GM12878 (cell line): Measurements from ENCODE around the gene SPAG17.

Source experiments
- HDAC2 ChIP-seq: fragments of 200-600 bp; sonication (generic); IDR thresholded peaks from 2 replicates; pipeline ENCODE4 v1.6.1; 2017
- NR2C2 ChIP-seq: IDR thresholded peaks from 2 replicates; pipeline ENCODE4 v1.6.1; 2011; ENCODE audit warnings: borderline replicate concordance, low read depth; ENCODE audit not compliant: control insufficient read depth, insufficient read length
- PAX5 ChIP-seq: IDR thresholded peaks from 2 replicates; pipeline ENCODE4 v1.6.1; 2011; ENCODE audit warnings: low read depth, low read length, borderline replicate concordance
- POLR2A ChIP-seq: IDR thresholded peaks from 2 replicates; pipeline ENCODE4 v1.6.1; 2011; ENCODE audit warnings: low read depth, mild to moderate bottlenecking, low read length
- POLR2AphosphoS5 ChIP-seq: IDR thresholded peaks from 2 replicates; pipeline ENCODE4 v1.6.1; 2011; ENCODE audit warnings: mild to moderate bottlenecking, low read length, inconsistent platforms
- SPI1 ChIP-seq: IDR thresholded peaks from 2 replicates; pipeline ENCODE4 v1.6.1; 2011; ENCODE audit warnings: low read depth, mild to moderate bottlenecking, low read length, moderate library complexity, borderline replicate concordance; ENCODE audit not compliant: insufficient read depth
- TCF7 ChIP-seq: IDR thresholded peaks from 2 replicates; pipeline ENCODE4 v1.6.1; 2014; ENCODE audit warnings: antibody characterized with exemption, borderline replicate concordance
- ZNF24 ChIP-seq: fragments of 450-650 bp; IDR thresholded peaks from 2 replicates; pipeline ENCODE4 v1.6.1; 2017; ENCODE audit warnings: antibody characterized with exemption, mild to moderate bottlenecking
- TF ChIP-seq, protein P1 (sequence below): fragments of 450-650 bp; IDR thresholded peaks from 2 replicates; pipeline ENCODE4 v1.6.1; 2017; ENCODE audit warnings: mild to moderate bottlenecking
- TF ChIP-seq, protein P2 (sequence below): fragments of 150-350 bp; IDR thresholded peaks from 2 replicates; pipeline ENCODE4 v1.6.1; 2016; ENCODE audit warnings: low read depth, low read length
- TF ChIP-seq, protein P3 (sequence below): IDR thresholded peaks from 2 replicates; pipeline ENCODE4 v1.6.1; 2012; ENCODE audit warnings: low read depth, low read length, improper control_type of control experiment
- TF ChIP-seq, protein P4 (sequence below), 3 experiments: IDR thresholded peaks in 2 of 3; conservative IDR thresholded peaks in 1 of 3; 2 replicates each; pipeline ENCODE4 v1.5.1; 2011; ENCODE audit warnings: low read depth in 3 of 3, low read length in 3 of 3, mild to moderate bottlenecking in 3 of 3, control low read depth in 2 of 3, moderate library complexity in 2 of 3, inconsistent platforms in 1 of 3, mixed read lengths in 1 of 3; ENCODE audit not compliant: control insufficient read depth in 2 of 3, insufficient read depth in 1 of 3; ENCODE audit errors: extremely low read depth in 1 of 3

DNA sequence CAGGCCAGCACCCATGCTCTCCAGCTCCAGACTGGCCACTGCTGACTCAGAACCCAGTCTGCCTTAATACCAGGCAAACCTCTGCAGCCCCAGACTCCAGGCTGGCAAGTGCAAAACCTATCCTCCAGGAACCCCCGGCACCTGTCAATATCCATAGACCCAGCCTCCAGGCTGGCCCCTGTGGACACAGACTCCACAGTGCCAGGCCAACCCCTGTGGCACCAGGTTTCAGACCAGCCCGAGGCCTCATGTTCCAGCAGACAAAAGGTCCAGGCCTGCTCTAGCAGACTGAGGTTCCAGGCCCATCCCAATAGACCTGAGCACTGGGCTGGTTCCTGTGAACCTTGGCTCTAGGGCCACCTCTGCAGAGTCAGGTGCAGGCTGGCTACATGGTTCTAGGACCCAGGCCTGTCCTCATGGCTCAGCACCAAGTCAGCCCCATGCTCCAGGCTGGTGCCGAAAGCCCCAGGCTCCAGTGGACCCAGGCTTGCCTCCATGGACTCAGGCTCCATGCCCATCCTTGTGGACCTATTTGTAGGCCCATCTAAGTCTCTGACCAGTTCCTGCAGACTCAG is 137.3 kb downstream of the SPAG17 start:
- TF ChIP-seq, protein P1, sequence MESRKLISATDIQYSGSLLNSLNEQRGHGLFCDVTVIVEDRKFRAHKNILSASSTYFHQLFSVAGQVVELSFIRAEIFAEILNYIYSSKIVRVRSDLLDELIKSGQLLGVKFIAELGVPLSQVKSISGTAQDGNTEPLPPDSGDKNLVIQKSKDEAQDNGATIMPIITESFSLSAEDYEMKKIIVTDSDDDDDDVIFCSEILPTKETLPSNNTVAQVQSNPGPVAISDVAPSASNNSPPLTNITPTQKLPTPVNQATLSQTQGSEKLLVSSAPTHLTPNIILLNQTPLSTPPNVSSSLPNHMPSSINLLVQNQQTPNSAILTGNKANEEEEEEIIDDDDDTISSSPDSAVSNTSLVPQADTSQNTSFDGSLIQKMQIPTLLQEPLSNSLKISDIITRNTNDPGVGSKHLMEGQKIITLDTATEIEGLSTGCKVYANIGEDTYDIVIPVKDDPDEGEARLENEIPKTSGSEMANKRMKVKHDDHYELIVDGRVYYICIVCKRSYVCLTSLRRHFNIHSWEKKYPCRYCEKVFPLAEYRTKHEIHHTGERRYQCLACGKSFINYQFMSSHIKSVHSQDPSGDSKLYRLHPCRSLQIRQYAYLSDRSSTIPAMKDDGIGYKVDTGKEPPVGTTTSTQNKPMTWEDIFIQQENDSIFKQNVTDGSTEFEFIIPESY, result no peak
- TF ChIP-seq, protein P2, sequence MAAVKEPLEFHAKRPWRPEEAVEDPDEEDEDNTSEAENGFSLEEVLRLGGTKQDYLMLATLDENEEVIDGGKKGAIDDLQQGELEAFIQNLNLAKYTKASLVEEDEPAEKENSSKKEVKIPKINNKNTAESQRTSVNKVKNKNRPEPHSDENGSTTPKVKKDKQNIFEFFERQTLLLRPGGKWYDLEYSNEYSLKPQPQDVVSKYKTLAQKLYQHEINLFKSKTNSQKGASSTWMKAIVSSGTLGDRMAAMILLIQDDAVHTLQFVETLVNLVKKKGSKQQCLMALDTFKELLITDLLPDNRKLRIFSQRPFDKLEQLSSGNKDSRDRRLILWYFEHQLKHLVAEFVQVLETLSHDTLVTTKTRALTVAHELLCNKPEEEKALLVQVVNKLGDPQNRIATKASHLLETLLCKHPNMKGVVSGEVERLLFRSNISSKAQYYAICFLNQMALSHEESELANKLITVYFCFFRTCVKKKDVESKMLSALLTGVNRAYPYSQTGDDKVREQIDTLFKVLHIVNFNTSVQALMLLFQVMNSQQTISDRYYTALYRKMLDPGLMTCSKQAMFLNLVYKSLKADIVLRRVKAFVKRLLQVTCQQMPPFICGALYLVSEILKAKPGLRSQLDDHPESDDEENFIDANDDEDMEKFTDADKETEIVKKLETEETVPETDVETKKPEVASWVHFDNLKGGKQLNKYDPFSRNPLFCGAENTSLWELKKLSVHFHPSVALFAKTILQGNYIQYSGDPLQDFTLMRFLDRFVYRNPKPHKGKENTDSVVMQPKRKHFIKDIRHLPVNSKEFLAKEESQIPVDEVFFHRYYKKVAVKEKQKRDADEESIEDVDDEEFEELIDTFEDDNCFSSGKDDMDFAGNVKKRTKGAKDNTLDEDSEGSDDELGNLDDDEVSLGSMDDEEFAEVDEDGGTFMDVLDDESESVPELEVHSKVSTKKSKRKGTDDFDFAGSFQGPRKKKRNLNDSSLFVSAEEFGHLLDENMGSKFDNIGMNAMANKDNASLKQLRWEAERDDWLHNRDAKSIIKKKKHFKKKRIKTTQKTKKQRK, result no peak
- TF ChIP-seq HDAC2, result no peak
- TF ChIP-seq, protein P3, sequence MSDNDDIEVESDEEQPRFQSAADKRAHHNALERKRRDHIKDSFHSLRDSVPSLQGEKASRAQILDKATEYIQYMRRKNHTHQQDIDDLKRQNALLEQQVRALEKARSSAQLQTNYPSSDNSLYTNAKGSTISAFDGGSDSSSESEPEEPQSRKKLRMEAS, result no peak
- no peak for TF ChIP-seq ZNF24
- no peak for TF ChIP-seq POLR2A
- TF ChIP-seq, protein P4, sequence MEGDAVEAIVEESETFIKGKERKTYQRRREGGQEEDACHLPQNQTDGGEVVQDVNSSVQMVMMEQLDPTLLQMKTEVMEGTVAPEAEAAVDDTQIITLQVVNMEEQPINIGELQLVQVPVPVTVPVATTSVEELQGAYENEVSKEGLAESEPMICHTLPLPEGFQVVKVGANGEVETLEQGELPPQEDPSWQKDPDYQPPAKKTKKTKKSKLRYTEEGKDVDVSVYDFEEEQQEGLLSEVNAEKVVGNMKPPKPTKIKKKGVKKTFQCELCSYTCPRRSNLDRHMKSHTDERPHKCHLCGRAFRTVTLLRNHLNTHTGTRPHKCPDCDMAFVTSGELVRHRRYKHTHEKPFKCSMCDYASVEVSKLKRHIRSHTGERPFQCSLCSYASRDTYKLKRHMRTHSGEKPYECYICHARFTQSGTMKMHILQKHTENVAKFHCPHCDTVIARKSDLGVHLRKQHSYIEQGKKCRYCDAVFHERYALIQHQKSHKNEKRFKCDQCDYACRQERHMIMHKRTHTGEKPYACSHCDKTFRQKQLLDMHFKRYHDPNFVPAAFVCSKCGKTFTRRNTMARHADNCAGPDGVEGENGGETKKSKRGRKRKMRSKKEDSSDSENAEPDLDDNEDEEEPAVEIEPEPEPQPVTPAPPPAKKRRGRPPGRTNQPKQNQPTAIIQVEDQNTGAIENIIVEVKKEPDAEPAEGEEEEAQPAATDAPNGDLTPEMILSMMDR (IDR thresholded peaks at IDR 0.05 in 2 of 3, conservative IDR thresholded peaks at IDR 0.05 in 1 of 3; ENCODE audit: control insufficient read depth in 2 of 3, extremely low read depth in 1 of 3, insufficient read depth in 1 of 3, low read depth in 3 of 3, low read length in 3 of 3), result no peak
- no peak for TF ChIP-seq SPI1
- no peak for TF ChIP-seq NR2C2
- TF ChIP-seq POLR2AphosphoS5, result no peak
- TF ChIP-seq PAX5, result no peak
- no peak for TF ChIP-seq TCF7
